Loucy (cell line): ENCODE measurements around the gene SULT1E1.

Source experiments
- H2AFZ ChIP-seq: fragments of 200-600 bp; sonication (generic); 2 replicates; pipeline ENCODE4 v1.6.0; 2016; ENCODE audit warnings: antibody characterized with exemption, mild to moderate bottlenecking, low read length, moderate library complexity
- H3F3A ChIP-seq: fragments of 200-600 bp; 2 replicates; pipeline ENCODE4 v1.6.0; 2016; ENCODE audit warnings: antibody characterized with exemption, low read depth, mild to moderate bottlenecking
- H3K27me3 ChIP-seq: fragments of 200-600 bp; sonication (generic); 2 replicates; pipeline ENCODE4 v1.6.1; 2014; ENCODE audit warnings: low read length, mild to moderate bottlenecking; ENCODE audit not compliant: insufficient read depth, poor library complexity, severe bottlenecking
- H3K36me3 ChIP-seq: fragments of 200-600 bp; sonication (generic); 2 replicates; pipeline ENCODE4 v1.6.1; 2016; ENCODE audit warnings: low read length; ENCODE audit not compliant: insufficient read depth
- H3K4me1 ChIP-seq: fragments of 200-600 bp; sonication (generic); 2 replicates; pipeline ENCODE4 v1.5.1; 2014; ENCODE audit warnings: low read length, mild to moderate bottlenecking; ENCODE audit not compliant: insufficient read depth, poor library complexity, severe bottlenecking
- H3K4me2 ChIP-seq: fragments of 200-600 bp; sonication (generic); 2 replicates; pipeline ENCODE4 v1.6.0; 2014; ENCODE audit warnings: antibody characterized with exemption, low read length, low read depth, mild to moderate bottlenecking; ENCODE audit not compliant: poor library complexity, severe bottlenecking
- H3K4me3 ChIP-seq: fragments of 200-600 bp; sonication (generic); 2 replicates; pipeline ENCODE4 v1.5.1; 2014; ENCODE audit warnings: low read length, mild to moderate bottlenecking, mixed read lengths; ENCODE audit not compliant: poor library complexity, severe bottlenecking
- H3K79me2 ChIP-seq: fragments of 200-600 bp; sonication (generic); 2 replicates; pipeline ENCODE4 v1.6.1; 2014; ENCODE audit warnings: low read length; ENCODE audit not compliant: insufficient read depth
- H3K9ac ChIP-seq: fragments of 200-600 bp; sonication (generic); 2 replicates; pipeline ENCODE4 v1.6.0; 2014; ENCODE audit warnings: mild to moderate bottlenecking, low read depth, low read length, moderate library complexity; ENCODE audit not compliant: poor library complexity, severe bottlenecking
- H3K9me2 ChIP-seq: fragments of 200-600 bp; sonication (generic); replicated peaks from 2 replicates; pipeline ENCODE4 v1.6.1; 2016; ENCODE audit warnings: low read depth, low read length, mixed read lengths
- H3K9me3 ChIP-seq: fragments of 200-600 bp; sonication (generic); 2 replicates; pipeline ENCODE4 v1.6.1; 2014; ENCODE audit warnings: mild to moderate bottlenecking, antibody characterized with exemption, low read length, low read depth; ENCODE audit not compliant: insufficient read depth
- H4K20me1 ChIP-seq: fragments of 200-600 bp; sonication (generic); 2 replicates; pipeline ENCODE4 v1.6.0; 2014; ENCODE audit warnings: antibody characterized with exemption, low read length, mild to moderate bottlenecking; ENCODE audit not compliant: insufficient read depth, poor library complexity, severe bottlenecking
- EZH2phosphoT487 ChIP-seq: fragments of 200-600 bp; IDR thresholded peaks from 2 replicates; pipeline ENCODE4 v1.6.1; 2018; ENCODE audit warnings: antibody characterized with exemption, mild to moderate bottlenecking, moderate library complexity, borderline replicate concordance
- TF ChIP-seq, protein P1 (sequence below): fragments of 200-600 bp; sonication (generic); conservative IDR thresholded peaks from 2 replicates; pipeline ENCODE4 v1.5.1; 2014; ENCODE audit warnings: mild to moderate bottlenecking, antibody characterized with exemption, low read length

The SULT1E1 gene

DNA sequence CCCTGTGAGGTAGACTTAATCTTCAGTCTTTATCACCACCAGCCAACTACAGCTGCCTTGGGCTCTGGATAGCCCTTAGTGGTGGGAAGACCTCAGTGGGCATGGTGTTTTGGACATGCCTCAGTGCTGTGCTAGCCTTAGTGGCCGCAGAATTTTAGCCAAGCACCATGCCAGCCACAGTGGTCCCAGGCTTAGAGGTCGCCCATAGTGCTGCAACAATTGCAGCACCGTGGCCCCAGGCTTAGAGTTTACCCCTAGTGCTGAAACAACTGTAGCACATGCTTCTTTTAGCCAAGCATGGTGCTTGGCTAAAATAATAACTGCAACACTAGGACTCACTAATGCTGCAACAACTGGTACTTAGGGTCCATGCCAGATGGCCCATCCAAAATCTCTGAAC, 60.6 kb downstream of the SULT1E1 start:
- H3K4me2 ChIP-seq = no peak overlapping the region
- TF ChIP-seq EZH2phosphoT487 = no peak
- TF ChIP-seq, protein P1, sequence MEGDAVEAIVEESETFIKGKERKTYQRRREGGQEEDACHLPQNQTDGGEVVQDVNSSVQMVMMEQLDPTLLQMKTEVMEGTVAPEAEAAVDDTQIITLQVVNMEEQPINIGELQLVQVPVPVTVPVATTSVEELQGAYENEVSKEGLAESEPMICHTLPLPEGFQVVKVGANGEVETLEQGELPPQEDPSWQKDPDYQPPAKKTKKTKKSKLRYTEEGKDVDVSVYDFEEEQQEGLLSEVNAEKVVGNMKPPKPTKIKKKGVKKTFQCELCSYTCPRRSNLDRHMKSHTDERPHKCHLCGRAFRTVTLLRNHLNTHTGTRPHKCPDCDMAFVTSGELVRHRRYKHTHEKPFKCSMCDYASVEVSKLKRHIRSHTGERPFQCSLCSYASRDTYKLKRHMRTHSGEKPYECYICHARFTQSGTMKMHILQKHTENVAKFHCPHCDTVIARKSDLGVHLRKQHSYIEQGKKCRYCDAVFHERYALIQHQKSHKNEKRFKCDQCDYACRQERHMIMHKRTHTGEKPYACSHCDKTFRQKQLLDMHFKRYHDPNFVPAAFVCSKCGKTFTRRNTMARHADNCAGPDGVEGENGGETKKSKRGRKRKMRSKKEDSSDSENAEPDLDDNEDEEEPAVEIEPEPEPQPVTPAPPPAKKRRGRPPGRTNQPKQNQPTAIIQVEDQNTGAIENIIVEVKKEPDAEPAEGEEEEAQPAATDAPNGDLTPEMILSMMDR = no peak
- H3K27me3 ChIP-seq = no peaks in the 10 kb centered on the region

DNA sequence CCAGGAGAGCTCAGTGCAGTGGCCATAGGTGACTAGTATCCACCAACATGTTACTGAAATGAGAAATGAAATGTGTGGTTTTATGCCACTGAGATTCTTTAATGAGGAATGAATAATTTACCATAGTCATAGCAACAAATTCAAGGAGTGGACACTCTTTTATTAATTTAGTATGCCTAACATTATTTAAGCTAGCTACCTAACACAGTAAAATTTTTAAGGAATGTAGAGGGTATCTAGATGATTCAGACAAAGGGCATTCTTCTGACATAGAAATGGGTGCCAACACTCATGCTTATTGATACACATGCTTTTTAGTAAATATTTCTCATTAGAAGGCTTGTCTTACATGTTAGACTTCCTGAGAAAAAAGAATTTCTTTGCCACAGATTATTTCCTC, 66.2 kb downstream of the SULT1E1 start:
- TF ChIP-seq, protein P1 = no peak
- TF ChIP-seq EZH2phosphoT487 = no peak
- Histone ChIP-seq H3K4me2 (no peak overlapping the region), H4K20me1 (no peaks in the 10 kb centered on the region), H3K4me1 (no peaks in the 10 kb centered on the region), H3K9me2 (0 out of 2 replicates have a peak, but pooled peaks cover 3% of the 10 kb centered on the region), H3K27me3 (no peaks in the 10 kb centered on the region), H3F3A (no peaks in the 10 kb centered on the region), H3K36me3 (no peaks in the 10 kb centered on the region), H3K9ac (no peak overlapping the region), H3K79me2 (no peaks in the 10 kb centered on the region), H3K9me3 (no peaks in the 10 kb centered on the region), H3K4me3 (no peak overlapping the region), H2AFZ (no peak overlapping the region)

More for the DNA sequence above, 60.6 kb downstream of the SULT1E1 start:
- Histone ChIP-seq H2AFZ (no peak overlapping the region), H3K9me2 (0 out of 2 replicates have a peak, but pooled peaks cover 4% of the 10 kb centered on the region), H4K20me1 (no peaks in the 10 kb centered on the region), H3K79me2 (no peaks in the 10 kb centered on the region), H3K9me3 (no peaks in the 10 kb centered on the region), H3K9ac (no peak overlapping the region), H3K36me3 (no peaks in the 10 kb centered on the region), H3F3A (no peaks in the 10 kb centered on the region), H3K4me3 (no peak overlapping the region), H3K4me1 (no peaks in the 10 kb centered on the region)
